ENCODE data around the gene ATOX1. TPM values are rescaled to one million over a fixed set of nuclear protein-coding genes. Genes with fewer than 3 reads are reported as not detected.

ATOX1 gene
- total and polyA plus RNA-seq, 2 donors = 90.5 to 145 TPM

DNA sequence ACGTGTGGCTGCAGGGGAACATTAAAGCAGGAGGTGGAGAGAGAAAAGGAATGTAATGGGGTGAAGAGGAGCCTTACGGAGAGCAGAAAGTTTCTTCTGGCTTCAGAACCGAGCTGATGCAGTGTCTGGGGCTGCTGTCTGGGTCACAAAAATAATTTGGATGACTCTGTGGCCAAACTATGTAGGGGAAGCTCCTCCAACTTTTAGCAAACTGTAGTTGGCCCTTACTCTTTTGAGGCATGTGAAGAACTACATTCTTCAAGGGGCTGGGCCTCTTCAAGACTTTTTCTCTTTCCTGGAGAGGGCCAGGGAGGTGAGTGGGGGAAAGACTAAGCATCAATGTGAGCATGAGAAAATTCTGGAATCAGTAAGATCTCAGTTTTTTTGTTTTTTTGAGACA, 39.8 kb downstream of the ATOX1 start:
- Histone ChIP-seq H3K36me3 (ENCODE audit: control insufficient read depth in 2 of 2, insufficient read depth in 2 of 2, low read length in 1 of 2) (no peaks in the 10 kb centered on the region), H3K27ac (ENCODE audit: low read depth in 1 of 2, low read length in 1 of 2) (no peak overlapping the region), H3K4me3 (ENCODE audit: low read length in 2 of 2) (no peak overlapping the region), H3K27me3 (ENCODE audit: control insufficient read depth in 2 of 2, insufficient read depth in 1 of 2, low read length in 1 of 2) (no peaks in the 10 kb centered on the region), H3K4me1 (ENCODE audit: control insufficient read depth in 2 of 2, insufficient read depth in 2 of 2, low read length in 2 of 2) (no peaks in the 10 kb centered on the region), H3K9me3 (ENCODE audit: control insufficient read depth in 2 of 2, insufficient read depth in 1 of 2, low read length in 1 of 2) (no peaks in the 10 kb centered on the region)
- no peak for DNase-seq (ENCODE audit: low read depth in 6 of 9, low spot score in 9 of 9)
- 94% methylated on average over 3 of the region's 3 CpGs for WGBS

DNA sequence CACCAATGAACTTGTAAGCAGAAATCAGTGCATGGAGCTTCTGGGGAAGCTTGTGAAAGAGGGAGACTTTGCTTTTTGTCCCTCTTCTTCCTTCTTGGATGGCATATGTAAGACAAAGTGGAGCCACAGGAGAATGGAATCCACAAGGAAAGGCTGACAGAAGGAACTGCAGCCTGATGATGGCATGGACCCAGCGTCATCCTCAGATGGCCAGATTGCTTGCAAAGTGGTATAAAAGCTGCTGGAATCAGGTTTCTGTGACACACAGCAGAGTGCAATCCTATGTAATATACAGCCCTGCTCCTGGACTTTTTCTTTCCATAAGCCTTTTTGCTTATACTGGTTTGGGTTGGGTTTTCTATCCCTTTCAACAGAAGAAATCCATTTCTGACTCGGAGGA, 40.3 kb downstream of the ATOX1 start:
- no peaks in the 10 kb centered on the region for H3K27me3 ChIP-seq (ENCODE audit: control insufficient read depth in 2 of 2, insufficient read depth in 1 of 2, low read length in 1 of 2)
- no peaks in the 10 kb centered on the region for H3K36me3 ChIP-seq (ENCODE audit: control insufficient read depth in 2 of 2, insufficient read depth in 2 of 2, low read length in 1 of 2)
- 95% methylated on average over 2 of the region's 2 CpGs for WGBS
- H3K9me3 ChIP-seq (ENCODE audit: control insufficient read depth in 2 of 2, insufficient read depth in 1 of 2, low read length in 1 of 2) = no peaks in the 10 kb centered on the region
- H3K4me1 ChIP-seq (ENCODE audit: control insufficient read depth in 2 of 2, insufficient read depth in 2 of 2, low read length in 2 of 2) = no peaks in the 10 kb centered on the region
- no peak for DNase-seq (ENCODE audit: low read depth in 6 of 9, low spot score in 9 of 9)
- no peak overlapping the region for H3K27ac ChIP-seq (ENCODE audit: low read depth in 1 of 2, low read length in 1 of 2)
- no peak overlapping the region for H3K4me3 ChIP-seq (ENCODE audit: low read length in 2 of 2)

DNA sequence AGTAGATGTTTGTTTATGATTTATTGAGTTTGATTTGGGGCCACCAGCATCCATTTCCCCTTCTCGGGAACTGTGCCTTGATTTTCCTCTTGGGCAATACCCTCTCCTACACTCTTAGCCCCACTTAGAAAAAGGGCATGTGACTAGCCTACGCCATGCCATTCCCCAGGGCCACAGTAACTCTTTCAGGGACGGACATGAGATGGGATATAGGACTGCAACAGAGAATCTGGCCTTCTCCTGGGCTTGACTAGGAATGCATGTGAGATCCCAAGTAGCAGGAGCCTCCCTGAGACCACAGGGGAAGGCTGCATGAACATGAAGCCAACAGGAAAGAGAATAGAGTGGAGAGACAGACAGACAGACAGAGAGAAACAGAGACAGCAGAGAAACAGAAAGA, 41.0 kb downstream of the ATOX1 start:
- H3K36me3 ChIP-seq (ENCODE audit: control insufficient read depth in 2 of 2, insufficient read depth in 2 of 2, low read length in 1 of 2) = no peaks in the 10 kb centered on the region
- no peak for DNase-seq (ENCODE audit: low read depth in 6 of 9, low spot score in 9 of 9)
- H3K27me3 ChIP-seq (ENCODE audit: control insufficient read depth in 2 of 2, insufficient read depth in 1 of 2, low read length in 1 of 2) = no peaks in the 10 kb centered on the region
- no peaks in the 10 kb centered on the region for H3K4me1 ChIP-seq (ENCODE audit: control insufficient read depth in 2 of 2, insufficient read depth in 2 of 2, low read length in 2 of 2)
- no peaks in the 10 kb centered on the region for H3K9me3 ChIP-seq (ENCODE audit: control insufficient read depth in 2 of 2, insufficient read depth in 1 of 2, low read length in 1 of 2)
- WGBS = 84% methylated on average over 3 of the region's 3 CpGs
- no peak overlapping the region for H3K27ac ChIP-seq (ENCODE audit: low read depth in 1 of 2, low read length in 1 of 2)
- H3K4me3 ChIP-seq (ENCODE audit: low read length in 2 of 2) = no peak overlapping the region

DNA sequence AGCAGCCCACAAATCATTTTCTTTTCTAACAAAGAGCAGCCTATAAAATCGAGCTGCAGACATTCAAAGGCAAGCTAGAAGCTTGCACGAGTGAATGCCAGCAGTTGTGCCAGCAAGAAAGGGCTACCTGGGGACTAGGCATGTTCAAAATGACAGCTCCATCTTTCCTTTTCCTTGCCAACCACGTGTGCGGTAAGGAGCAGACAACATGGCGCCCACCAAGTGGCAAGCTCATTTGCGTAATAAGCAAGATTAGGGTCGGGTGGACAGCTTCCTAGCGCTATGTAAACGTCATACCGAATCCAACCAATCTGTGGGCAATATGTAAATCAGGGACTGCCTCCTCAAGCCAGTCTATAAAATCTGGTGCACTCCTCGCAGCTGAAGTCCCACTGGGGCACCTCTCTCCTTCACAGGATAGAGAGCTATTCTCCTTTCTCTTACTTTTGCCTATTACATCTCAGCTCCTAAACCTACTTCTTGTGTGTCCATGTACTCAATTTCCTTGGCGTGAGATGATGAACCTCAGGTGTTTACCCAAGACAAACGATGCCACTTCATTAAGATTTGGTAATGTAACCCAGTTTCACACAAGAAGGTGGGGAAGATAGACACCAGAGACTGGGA, 49.2 kb downstream of the ATOX1 start:
- no peak for DNase-seq (ENCODE audit: low read depth in 6 of 9, low spot score in 9 of 9)
- Histone ChIP-seq H3K27me3 (ENCODE audit: control insufficient read depth in 2 of 2, insufficient read depth in 1 of 2, low read length in 1 of 2) (no peaks in the 10 kb centered on the region), H3K4me1 (ENCODE audit: control insufficient read depth in 2 of 2, insufficient read depth in 2 of 2, low read length in 2 of 2) (no peaks in the 10 kb centered on the region), H3K4me3 (ENCODE audit: low read length in 2 of 2) (no peak overlapping the region), H3K36me3 (ENCODE audit: control insufficient read depth in 2 of 2, insufficient read depth in 2 of 2, low read length in 1 of 2) (no peaks in the 10 kb centered on the region), H3K27ac (ENCODE audit: low read depth in 1 of 2, low read length in 1 of 2) (no peak overlapping the region), H3K9me3 (ENCODE audit: control insufficient read depth in 2 of 2, insufficient read depth in 1 of 2, low read length in 1 of 2) (no peaks in the 10 kb centered on the region)
- 94% methylated on average over 13 of the region's 13 CpGs for WGBS

DNA sequence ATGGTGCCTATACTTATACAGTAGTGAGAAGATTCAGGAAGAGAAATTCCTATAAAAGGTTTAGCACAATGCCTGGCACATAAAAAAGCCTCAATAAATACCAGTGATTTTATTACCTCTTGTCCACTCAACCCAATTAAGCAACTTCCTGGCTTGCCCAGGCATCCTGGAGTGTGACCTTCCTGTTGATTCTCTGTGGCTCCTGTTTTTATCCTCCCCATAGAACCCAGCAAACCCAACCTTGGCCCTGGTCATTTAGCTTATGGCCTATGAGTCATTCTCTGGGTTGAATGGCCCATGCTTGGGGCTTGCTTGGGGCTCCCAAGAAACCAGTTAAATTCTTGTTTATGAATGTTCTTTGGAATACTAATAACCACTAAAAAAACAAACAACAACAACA, 50.3 kb downstream of the ATOX1 start:
- no peaks in the 10 kb centered on the region for H3K4me1 ChIP-seq (ENCODE audit: control insufficient read depth in 2 of 2, insufficient read depth in 2 of 2, low read length in 2 of 2)
- no peak for DNase-seq (ENCODE audit: low read depth in 6 of 9, low spot score in 9 of 9)
- no peaks in the 10 kb centered on the region for H3K36me3 ChIP-seq (ENCODE audit: control insufficient read depth in 2 of 2, insufficient read depth in 2 of 2, low read length in 1 of 2)
- H3K27ac ChIP-seq (ENCODE audit: low read depth in 1 of 2, low read length in 1 of 2) = no peak overlapping the region
- H3K27me3 ChIP-seq (ENCODE audit: control insufficient read depth in 2 of 2, insufficient read depth in 1 of 2, low read length in 1 of 2) = no peaks in the 10 kb centered on the region
- H3K4me3 ChIP-seq (ENCODE audit: low read length in 2 of 2) = no peak overlapping the region
- H3K9me3 ChIP-seq (ENCODE audit: control insufficient read depth in 2 of 2, insufficient read depth in 1 of 2, low read length in 1 of 2) = no peaks in the 10 kb centered on the region

DNA sequence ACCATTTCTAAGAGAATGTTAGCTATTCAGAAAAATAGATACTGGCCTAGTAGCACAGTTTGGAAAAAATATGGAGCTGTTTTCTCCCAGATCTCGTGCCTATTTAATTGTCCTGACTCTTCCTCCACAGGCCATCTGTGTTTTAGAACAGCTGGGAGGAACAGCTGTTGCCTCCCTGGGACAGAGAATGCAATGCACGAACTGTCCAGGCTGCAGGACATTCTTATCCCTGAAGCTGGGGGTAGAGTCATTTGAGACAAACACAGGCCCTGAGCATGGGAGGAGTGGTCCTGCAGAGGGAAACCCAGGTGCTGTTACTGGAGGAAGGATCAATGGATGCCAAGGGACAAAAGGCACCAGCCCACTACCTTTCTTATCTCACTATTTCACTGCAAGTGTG, 50.9 kb downstream of the ATOX1 start:
- no peak overlapping the region for H3K4me3 ChIP-seq (ENCODE audit: low read length in 2 of 2)
- no peaks in the 10 kb centered on the region for H3K36me3 ChIP-seq (ENCODE audit: control insufficient read depth in 2 of 2, insufficient read depth in 2 of 2, low read length in 1 of 2)
- no peaks in the 10 kb centered on the region for H3K27me3 ChIP-seq (ENCODE audit: control insufficient read depth in 2 of 2, insufficient read depth in 1 of 2, low read length in 1 of 2)
- DNase-seq (ENCODE audit: low read depth in 6 of 9, low spot score in 9 of 9) = no peak
- no peak overlapping the region for H3K27ac ChIP-seq (ENCODE audit: low read depth in 1 of 2, low read length in 1 of 2)
- H3K9me3 ChIP-seq (ENCODE audit: control insufficient read depth in 2 of 2, insufficient read depth in 1 of 2, low read length in 1 of 2) = no peaks in the 10 kb centered on the region
- no peaks in the 10 kb centered on the region for H3K4me1 ChIP-seq (ENCODE audit: control insufficient read depth in 2 of 2, insufficient read depth in 2 of 2, low read length in 2 of 2)
- 90% methylated on average over 2 of the region's 2 CpGs for WGBS

DNA sequence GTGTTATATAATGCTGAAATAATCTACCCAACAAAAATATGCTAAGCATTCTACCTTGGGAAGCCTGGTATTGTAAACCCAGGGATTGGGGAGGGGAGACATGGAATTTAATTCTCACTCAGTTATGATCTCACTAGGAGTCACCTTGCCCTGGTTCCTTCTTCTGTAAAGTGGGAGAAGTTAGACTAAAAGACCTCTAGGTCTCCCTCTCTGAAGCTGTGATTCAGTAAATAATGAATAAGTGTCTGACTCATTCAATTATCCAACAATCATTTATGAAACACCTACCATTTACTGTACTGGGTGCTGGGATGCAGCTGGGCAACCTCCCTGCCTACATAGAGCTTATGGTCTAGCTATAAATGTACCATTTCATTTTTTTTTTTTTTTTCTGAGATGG, 51.5 kb downstream of the ATOX1 start:
- H3K4me3 ChIP-seq (ENCODE audit: low read length in 2 of 2) = no peak overlapping the region
- H3K36me3 ChIP-seq (ENCODE audit: control insufficient read depth in 2 of 2, insufficient read depth in 2 of 2, low read length in 1 of 2) = no peaks in the 10 kb centered on the region
- H3K27me3 ChIP-seq (ENCODE audit: control insufficient read depth in 2 of 2, insufficient read depth in 1 of 2, low read length in 1 of 2) = no peaks in the 10 kb centered on the region
- no peaks in the 10 kb centered on the region for H3K9me3 ChIP-seq (ENCODE audit: control insufficient read depth in 2 of 2, insufficient read depth in 1 of 2, low read length in 1 of 2)
- no peaks in the 10 kb centered on the region for H3K4me1 ChIP-seq (ENCODE audit: control insufficient read depth in 2 of 2, insufficient read depth in 2 of 2, low read length in 2 of 2)
- DNase-seq (ENCODE audit: low read depth in 6 of 9, low spot score in 9 of 9) = no peak
- no peak overlapping the region for H3K27ac ChIP-seq (ENCODE audit: low read depth in 1 of 2, low read length in 1 of 2)

DNA sequence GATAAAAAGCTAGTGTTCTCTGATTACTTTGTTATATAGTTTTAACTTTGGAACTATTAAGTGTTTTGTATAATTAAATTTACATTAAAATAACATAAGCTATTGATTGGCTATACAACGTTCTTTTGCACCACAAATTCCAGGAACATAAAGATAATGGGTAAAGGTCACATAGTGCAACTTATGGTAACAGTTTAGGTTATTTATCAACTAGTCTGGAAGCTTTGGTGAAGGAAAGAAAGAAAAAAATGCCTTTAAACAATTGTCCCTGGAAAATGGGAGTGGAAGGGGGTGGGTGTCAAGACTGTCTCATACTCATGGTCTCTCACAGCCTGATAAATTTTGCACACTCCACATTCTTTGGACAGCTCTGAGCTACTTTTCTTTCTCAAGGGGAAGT, 54.7 kb downstream of the ATOX1 start:
- no peaks in the 10 kb centered on the region for H3K9me3 ChIP-seq (ENCODE audit: control insufficient read depth in 2 of 2, insufficient read depth in 1 of 2, low read length in 1 of 2)
- peaks cover 0 to 2% of the 10 kb centered on the region in 2 donors for H3K27me3 ChIP-seq (ENCODE audit: control insufficient read depth in 2 of 2, insufficient read depth in 1 of 2, low read length in 1 of 2)
- H3K27ac ChIP-seq (ENCODE audit: low read depth in 1 of 2, low read length in 1 of 2) = no peak overlapping the region
- WGBS = 94% methylated on average over 1 of the region's 1 CpG
- no peaks in the 10 kb centered on the region for H3K36me3 ChIP-seq (ENCODE audit: control insufficient read depth in 2 of 2, insufficient read depth in 2 of 2, low read length in 1 of 2)
- no peaks in the 10 kb centered on the region for H3K4me1 ChIP-seq (ENCODE audit: control insufficient read depth in 2 of 2, insufficient read depth in 2 of 2, low read length in 2 of 2)
- H3K4me3 ChIP-seq (ENCODE audit: low read length in 2 of 2) = no peak overlapping the region
- no peak for DNase-seq (ENCODE audit: low read depth in 6 of 9, low spot score in 9 of 9)

DNA sequence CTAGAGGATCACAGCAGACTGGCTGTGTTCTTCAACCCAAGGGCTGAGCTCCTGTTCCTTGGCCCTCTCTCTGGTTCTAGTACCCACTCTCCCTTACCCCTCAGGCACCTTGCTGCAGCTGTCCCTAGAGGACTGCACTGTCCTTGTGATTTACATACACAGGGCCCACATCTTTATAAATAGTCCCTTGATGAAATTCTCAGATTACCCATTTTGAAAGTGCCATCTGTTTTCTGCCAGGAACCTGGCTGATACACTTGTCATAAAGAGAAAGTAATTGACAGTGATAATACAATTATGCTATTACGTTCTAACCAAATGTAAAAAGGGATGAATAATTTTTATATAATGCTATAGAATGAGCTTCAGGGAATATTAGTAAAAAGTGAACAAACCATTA, 55.2 kb downstream of the ATOX1 start:
- DNase-seq (ENCODE audit: low read depth in 6 of 9, low spot score in 9 of 9) = no peak
- no peaks in the 10 kb centered on the region for H3K4me1 ChIP-seq (ENCODE audit: control insufficient read depth in 2 of 2, insufficient read depth in 2 of 2, low read length in 2 of 2)
- no peak overlapping the region for H3K27ac ChIP-seq (ENCODE audit: low read depth in 1 of 2, low read length in 1 of 2)
- H3K4me3 ChIP-seq (ENCODE audit: low read length in 2 of 2) = no peak overlapping the region
- H3K9me3 ChIP-seq (ENCODE audit: control insufficient read depth in 2 of 2, insufficient read depth in 1 of 2, low read length in 1 of 2) = no peaks in the 10 kb centered on the region
- 95% methylated on average over 1 of the region's 1 CpG for WGBS
- H3K36me3 ChIP-seq (ENCODE audit: control insufficient read depth in 2 of 2, insufficient read depth in 2 of 2, low read length in 1 of 2) = no peaks in the 10 kb centered on the region
- peaks cover 0 to 2% of the 10 kb centered on the region in 2 donors for H3K27me3 ChIP-seq (ENCODE audit: control insufficient read depth in 2 of 2, insufficient read depth in 1 of 2, low read length in 1 of 2)

DNA sequence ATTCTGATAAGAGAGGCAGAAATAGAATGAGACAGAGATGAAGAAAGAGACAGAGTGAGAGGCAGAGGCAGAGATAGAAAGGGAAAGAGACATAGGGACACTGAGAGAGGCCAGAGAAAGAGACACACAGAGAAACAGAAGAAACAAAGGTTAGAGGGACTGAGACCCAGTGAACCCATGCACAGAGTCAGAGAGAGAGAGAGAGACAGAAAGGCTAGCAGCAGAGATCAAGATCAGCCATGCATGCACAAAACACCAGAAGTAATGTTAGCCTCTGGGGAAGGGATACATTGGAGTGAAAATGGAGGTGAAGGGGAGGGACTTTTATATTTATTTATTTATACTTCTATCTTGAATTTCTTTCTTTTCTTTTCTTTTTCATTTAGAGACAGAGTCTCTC, 57.6 kb downstream of the ATOX1 start:
- H3K27me3 ChIP-seq (ENCODE audit: control insufficient read depth in 2 of 2, insufficient read depth in 1 of 2, low read length in 1 of 2) = peaks cover 0 to 6% of the 10 kb centered on the region in 2 donors
- no peak for DNase-seq (ENCODE audit: low read depth in 6 of 9, low spot score in 9 of 9)
- H3K27ac ChIP-seq (ENCODE audit: low read depth in 1 of 2, low read length in 1 of 2) = no peak overlapping the region
- H3K4me3 ChIP-seq (ENCODE audit: low read length in 2 of 2) = no peak overlapping the region
- no peaks in the 10 kb centered on the region for H3K9me3 ChIP-seq (ENCODE audit: control insufficient read depth in 2 of 2, insufficient read depth in 1 of 2, low read length in 1 of 2)
- no peaks in the 10 kb centered on the region for H3K36me3 ChIP-seq (ENCODE audit: control insufficient read depth in 2 of 2, insufficient read depth in 2 of 2, low read length in 1 of 2)
- no peaks in the 10 kb centered on the region for H3K4me1 ChIP-seq (ENCODE audit: control insufficient read depth in 2 of 2, insufficient read depth in 2 of 2, low read length in 2 of 2)
